Measurements from ENCODE around the gene RCOR1.

DNA sequence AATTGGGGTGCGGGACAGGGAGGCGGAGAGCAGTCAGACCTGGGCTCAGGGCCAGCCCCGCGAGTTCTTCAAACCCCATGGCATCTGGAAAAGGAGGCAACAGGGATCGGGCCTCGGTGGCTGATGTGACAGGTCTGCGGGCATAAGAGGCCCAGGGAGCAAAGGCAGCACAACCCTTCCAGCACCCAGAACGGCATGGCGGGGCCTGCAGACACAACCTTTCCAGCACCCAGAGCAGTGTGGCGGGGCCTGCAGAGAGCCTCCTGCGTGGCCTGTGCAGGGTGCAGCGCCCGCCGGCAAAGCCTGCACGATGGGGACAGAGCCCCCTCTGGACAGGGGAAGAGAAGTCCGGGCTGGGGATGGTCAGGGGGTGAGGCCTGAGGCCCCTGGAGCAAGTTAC lies 158.6 kb downstream of the RCOR1 start:
- TF ChIP-seq, protein P1, sequence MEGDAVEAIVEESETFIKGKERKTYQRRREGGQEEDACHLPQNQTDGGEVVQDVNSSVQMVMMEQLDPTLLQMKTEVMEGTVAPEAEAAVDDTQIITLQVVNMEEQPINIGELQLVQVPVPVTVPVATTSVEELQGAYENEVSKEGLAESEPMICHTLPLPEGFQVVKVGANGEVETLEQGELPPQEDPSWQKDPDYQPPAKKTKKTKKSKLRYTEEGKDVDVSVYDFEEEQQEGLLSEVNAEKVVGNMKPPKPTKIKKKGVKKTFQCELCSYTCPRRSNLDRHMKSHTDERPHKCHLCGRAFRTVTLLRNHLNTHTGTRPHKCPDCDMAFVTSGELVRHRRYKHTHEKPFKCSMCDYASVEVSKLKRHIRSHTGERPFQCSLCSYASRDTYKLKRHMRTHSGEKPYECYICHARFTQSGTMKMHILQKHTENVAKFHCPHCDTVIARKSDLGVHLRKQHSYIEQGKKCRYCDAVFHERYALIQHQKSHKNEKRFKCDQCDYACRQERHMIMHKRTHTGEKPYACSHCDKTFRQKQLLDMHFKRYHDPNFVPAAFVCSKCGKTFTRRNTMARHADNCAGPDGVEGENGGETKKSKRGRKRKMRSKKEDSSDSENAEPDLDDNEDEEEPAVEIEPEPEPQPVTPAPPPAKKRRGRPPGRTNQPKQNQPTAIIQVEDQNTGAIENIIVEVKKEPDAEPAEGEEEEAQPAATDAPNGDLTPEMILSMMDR (IDR thresholded peaks at IDR 0.05), result no peak
- TF ChIP-seq POLR2A (IDR thresholded peaks at IDR 0.05) (no peak), EP300 (IDR thresholded peaks at IDR 0.05; ENCODE audit: low read depth) (no peak)

Measured in transverse colon (tissue), 3 donors.